Large intestine (tissue), 12 donors: ENCODE measurements around the gene MPLKIP. TPM values are rescaled to one million over a fixed set of nuclear protein-coding genes. Genes with fewer than 3 reads are reported as not detected.
A peak's percentile ranks its signal among the peaks of the same experiment; 100 is the strongest.
"Not testable (repeated sequence)": the region's sequence is repeated elsewhere in the genome, so short reads cannot be mapped to it uniquely, and the experiment has no call there.

Experiments used
- DNase-seq, 2 donors: peaks; one replicate each; pipeline versions ENCODE4 v3.0.0 to v3.0.0-alpha.2; 2013
- H3K27ac ChIP-seq: one replicate; pipeline ENCODE4 v1.5.1; 2013; ENCODE audit warnings: low read length
- H3K27me3 ChIP-seq: 2 replicates; pipeline ENCODE4 v1.6.1; 2013; ENCODE audit warnings: low read length; ENCODE audit not compliant: control insufficient read depth, insufficient read depth
- H3K36me3 ChIP-seq: 2 replicates; pipeline ENCODE4 v1.6.1; 2013; ENCODE audit warnings: low read length; ENCODE audit not compliant: control insufficient read depth, insufficient read depth
- H3K4me1 ChIP-seq: one replicate; pipeline ENCODE4 v1.6.1; 2013; ENCODE audit warnings: low read length; ENCODE audit not compliant: control insufficient read depth, insufficient read depth
- H3K4me3 ChIP-seq: one replicate; pipeline ENCODE4 v1.5.1; 2013; ENCODE audit warnings: low read length
- H3K9me3 ChIP-seq: one replicate; pipeline ENCODE4 v1.6.1; 2013; ENCODE audit warnings: mild to moderate bottlenecking, low read depth, low read length, moderate library complexity; ENCODE audit not compliant: control insufficient read depth
- WGBS: methylation state at CpG from one replicate; pipeline ENCODE4 v1.1.5; 2013; ENCODE audit warnings: low lambda C conversion rate; ENCODE audit not compliant: insufficient coverage; 5-methylcytosine and 5-hydroxymethylcytosine counted together
- long read RNA-seq, 11 donors: transcript quantifications; one replicate each; lab custom pipeline, GENCODE V29; 2026
- polyA plus RNA-seq: library from polyadenylated mRNA; unstranded; fragments of 120-200 nt; gene quantifications from one replicate; pipeline ENCODE4 v1.2.1, GENCODE V29; 2013

MPLKIP gene
- 43.4 TPM for polyA plus RNA-seq
- long read RNA-seq, donor 1, full-length matches to known transcripts = 20 of 20 reads
- long read RNA-seq, donor 1, partial matches to known transcripts = 0 of 20 reads
- long read RNA-seq, donor 1, other reads (novel, unspliced or antisense) = 0 of 20 reads
- long read RNA-seq, donor 2, full-length matches to known transcripts = 57 of 57 reads
- long read RNA-seq, donor 2, partial matches to known transcripts = 0 of 57 reads
- long read RNA-seq, donor 2, other reads (novel, unspliced or antisense) = 0 of 57 reads
- long read RNA-seq, donor 3, full-length matches to known transcripts = 64 of 82 reads
- long read RNA-seq, donor 3, partial matches to known transcripts = 0 of 82 reads
- long read RNA-seq, donor 3, other reads (novel, unspliced or antisense) = 18 of 82 reads
- long read RNA-seq, donor 4, full-length matches to known transcripts = 3 of 3 reads
- long read RNA-seq, donor 4, partial matches to known transcripts = 0 of 3 reads
- long read RNA-seq, donor 4, other reads (novel, unspliced or antisense) = 0 of 3 reads
- long read RNA-seq, donor 5, full-length matches to known transcripts = 28 of 28 reads
- long read RNA-seq, donor 5, partial matches to known transcripts = 0 of 28 reads
- long read RNA-seq, donor 5, other reads (novel, unspliced or antisense) = 0 of 28 reads
- long read RNA-seq, donor 6, full-length matches to known transcripts = 29 of 53 reads
- long read RNA-seq, donor 6, partial matches to known transcripts = 24 of 53 reads
- long read RNA-seq, donor 6, other reads (novel, unspliced or antisense) = 0 of 53 reads
- long read RNA-seq, donor 7, full-length matches to known transcripts = 22 of 28 reads
- long read RNA-seq, donor 7, partial matches to known transcripts = 6 of 28 reads
- long read RNA-seq, donor 7, other reads (novel, unspliced or antisense) = 0 of 28 reads
- long read RNA-seq, donor 8, full-length matches to known transcripts = 62 of 62 reads
- long read RNA-seq, donor 8, partial matches to known transcripts = 0 of 62 reads
- long read RNA-seq, donor 8, other reads (novel, unspliced or antisense) = 0 of 62 reads
- long read RNA-seq, donor 9, full-length matches to known transcripts = 37 of 79 reads
- long read RNA-seq, donor 9, partial matches to known transcripts = 35 of 79 reads
- long read RNA-seq, donor 9, other reads (novel, unspliced or antisense) = 7 of 79 reads
- long read RNA-seq, donor 10, full-length matches to known transcripts = 43 of 43 reads
- long read RNA-seq, donor 10, partial matches to known transcripts = 0 of 43 reads
- long read RNA-seq, donor 10, other reads (novel, unspliced or antisense) = 0 of 43 reads
- long read RNA-seq, donor 11, full-length matches to known transcripts = 31 of 39 reads
- long read RNA-seq, donor 11, partial matches to known transcripts = 8 of 39 reads
- long read RNA-seq, donor 11, other reads (novel, unspliced or antisense) = 0 of 39 reads

DNA sequence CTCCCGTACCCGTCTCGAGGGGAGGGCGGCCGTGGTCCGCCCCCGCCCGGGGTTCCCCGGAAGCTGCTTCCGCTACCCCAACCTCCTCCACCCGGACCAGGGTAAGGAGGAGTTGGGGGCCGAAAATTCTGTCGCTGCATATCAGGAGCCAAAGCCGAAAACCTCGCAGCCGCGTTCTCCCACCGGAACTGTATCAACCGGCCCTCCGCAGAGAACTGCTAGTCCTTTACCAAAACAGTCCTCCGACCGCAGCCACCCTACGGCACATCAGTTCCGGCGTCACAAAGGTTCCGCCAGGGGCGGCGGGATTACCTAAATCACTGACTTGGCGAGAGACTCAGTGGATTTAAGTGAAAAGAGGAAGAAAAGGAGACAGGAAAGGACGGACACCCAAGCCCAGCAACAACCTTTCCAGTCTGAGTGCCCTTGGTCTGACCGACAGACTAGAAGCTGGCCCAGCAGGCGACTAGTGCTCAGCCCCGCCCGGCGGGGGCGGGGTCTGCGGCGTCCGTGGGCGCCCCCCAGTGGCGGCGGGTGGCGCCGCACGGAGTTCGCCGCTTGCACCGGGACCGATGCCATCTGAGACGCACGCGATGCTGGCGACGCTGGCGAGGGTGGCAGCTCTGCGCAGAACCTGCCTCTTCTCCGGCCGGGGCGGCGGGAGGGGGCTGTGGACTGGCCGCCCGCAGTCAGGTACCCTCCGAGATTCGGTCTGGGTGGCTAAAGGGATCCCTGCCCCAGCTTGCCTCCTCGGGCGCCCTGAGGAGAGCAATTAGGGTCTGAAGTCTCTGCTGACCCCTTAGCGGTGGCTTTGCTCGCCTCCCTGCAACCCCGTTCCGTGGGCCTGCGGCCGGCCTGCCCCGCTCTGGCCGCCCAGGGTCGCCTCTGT lies at the start of gene MPLKIP, which contains the start of gene SUGCT:
Gene MPLKIP, minus strand, starts transcription at position 195 of the 889 bp plus-strand sequence. Its CDS starts 55 bp downstream, at position 140.
Gene SUGCT, plus strand, starts transcription at position 578 of the 889 bp plus-strand sequence.
- no CpG with 5 or more reads among the region's 75 CpGs for WGBS
- peak; percentile 81 to 93 for DNase-seq
- no peaks in the 10 kb centered on the region for H3K4me1 ChIP-seq
- H3K36me3 ChIP-seq = peaks cover 3% of the 10 kb centered on the region
- peak within 1 kb of the TSS; percentile 91 for H3K4me3 ChIP-seq
- peak within 1 kb of the TSS; percentile 97 for H3K27ac ChIP-seq
- H3K9me3 ChIP-seq = no peaks in the 10 kb centered on the region
- H3K27me3 ChIP-seq = no peaks in the 10 kb centered on the region

DNA sequence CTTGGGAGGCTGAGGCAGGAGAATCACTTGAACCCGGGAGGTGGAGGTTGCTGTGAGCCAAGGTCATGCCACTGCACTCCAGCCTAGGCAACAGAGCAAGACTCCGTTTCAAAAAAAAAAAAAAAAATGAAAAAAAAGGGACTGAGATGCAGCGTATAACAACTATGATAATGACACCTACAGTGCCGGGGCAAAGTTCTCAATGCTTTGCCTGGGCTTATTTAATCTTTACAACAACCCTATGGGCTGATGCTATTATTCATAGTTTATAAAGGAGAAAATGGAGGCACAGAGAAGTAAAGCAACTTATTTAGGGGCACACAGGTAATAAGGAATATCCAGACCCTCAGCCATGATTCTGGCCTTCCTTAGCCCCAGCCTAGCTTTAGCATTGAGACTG lies 48.0 kb upstream of the MPLKIP start:
- no peak overlapping the region for H3K27ac ChIP-seq
- 33% methylated on average over 1 of the region's 4 CpGs for WGBS

DNA sequence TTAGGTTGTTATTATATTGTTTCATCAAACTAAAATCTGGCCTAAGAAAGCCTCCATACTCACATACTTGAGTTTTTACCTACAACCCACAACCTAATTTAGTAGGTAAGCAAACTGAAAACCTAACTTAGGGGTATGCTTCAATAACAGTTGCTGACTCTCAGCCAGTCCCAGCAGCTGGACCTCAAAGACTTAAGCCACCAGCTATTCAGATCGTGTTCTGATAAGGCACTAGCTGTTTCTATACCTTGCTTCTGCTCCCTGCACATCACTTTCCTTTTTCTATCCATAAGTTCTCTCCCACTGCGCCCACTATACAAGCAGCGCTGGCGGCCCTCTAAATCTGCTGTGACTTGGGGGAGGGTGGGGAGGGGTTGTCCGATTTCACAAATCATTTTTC lies 42.6 kb upstream of the MPLKIP start:
- no CpG with 5 or more reads among the region's 5 CpGs for WGBS
- Histone ChIP-seq H3K27ac (no peak overlapping the region), H3K36me3 (no peaks in the 10 kb centered on the region), H3K9me3 (no peaks in the 10 kb centered on the region), H3K4me1 (no peaks in the 10 kb centered on the region), H3K4me3 (no peak overlapping the region), H3K27me3 (no peaks in the 10 kb centered on the region)
- no peak for DNase-seq

More for the DNA sequence above, 48.0 kb upstream of the MPLKIP start:
- no peaks in the 10 kb centered on the region for H3K9me3 ChIP-seq
- H3K27me3 ChIP-seq = no peaks in the 10 kb centered on the region
- peaks cover 3% of the 10 kb centered on the region for H3K4me1 ChIP-seq
- H3K36me3 ChIP-seq = peaks cover 3% of the 10 kb centered on the region
- peak; percentile 24 to 53 for DNase-seq
- no peak overlapping the region for H3K4me3 ChIP-seq

DNA sequence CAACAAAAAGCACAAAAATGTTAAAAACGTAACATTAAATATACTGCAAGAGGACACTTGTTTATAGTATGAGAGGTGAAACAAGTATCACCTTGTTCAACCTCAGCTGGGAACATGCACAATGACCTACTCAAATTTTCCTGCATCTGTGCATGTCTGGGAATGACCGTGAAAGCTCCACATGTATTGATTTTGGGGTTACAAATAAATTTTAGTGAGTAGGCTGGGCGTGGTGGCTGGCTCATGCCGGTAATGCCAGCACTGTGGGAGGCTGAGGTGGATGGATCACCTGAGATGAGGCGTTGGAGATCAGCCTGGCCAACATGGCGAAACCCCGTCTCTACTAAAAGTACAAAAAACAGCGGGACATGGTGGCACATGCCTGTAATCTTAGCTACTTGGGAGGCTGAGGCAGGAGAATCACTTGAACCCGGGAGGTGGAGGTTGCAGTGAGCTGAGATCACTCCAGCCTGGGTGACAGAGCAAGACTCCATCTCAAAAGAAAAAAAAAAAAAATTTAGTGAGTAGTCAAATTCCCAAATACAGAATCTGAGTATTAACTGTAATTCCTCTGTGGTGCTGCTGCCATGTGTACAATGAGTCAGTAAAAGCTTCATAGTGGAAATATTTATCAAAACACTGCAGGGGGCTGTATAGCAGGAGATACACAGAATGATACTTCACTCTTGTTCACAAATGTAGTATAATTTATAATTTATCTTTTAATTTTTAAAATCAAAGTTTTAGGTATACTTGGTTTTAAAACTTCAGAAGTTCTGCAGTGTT lies 41.5 kb upstream of the MPLKIP start:
- Histone ChIP-seq H3K27ac (no peak overlapping the region), H3K27me3 (no peaks in the 10 kb centered on the region), H3K36me3 (no peaks in the 10 kb centered on the region), H3K4me1 (no peaks in the 10 kb centered on the region), H3K9me3 (no peaks in the 10 kb centered on the region), H3K4me3 (no peak overlapping the region)
- WGBS = no CpG with 5 or more reads among the region's 9 CpGs
- DNase-seq = no peak

DNA sequence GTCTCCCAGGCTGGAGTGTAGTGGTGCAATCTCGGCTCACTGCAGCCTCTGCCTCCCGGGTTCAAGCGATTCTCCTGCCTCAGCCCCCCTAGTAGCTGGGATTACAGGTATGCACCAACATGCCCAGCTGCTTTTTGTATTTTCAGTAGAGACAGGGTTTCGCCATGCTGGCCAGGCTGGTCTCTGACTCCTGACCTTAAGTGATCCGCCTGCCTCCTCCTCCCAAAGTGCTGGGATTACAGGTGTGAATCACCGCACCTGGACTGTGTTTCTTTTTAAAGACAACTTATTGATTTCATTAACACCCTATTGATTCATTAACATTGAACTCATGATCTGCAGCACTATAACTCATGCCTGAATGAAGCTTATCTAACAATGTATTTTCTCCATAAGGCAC lies 40.8 kb upstream of the MPLKIP start:
- DNase-seq, H3K4me3 ChIP-seq, H3K36me3 ChIP-seq, H3K4me1 ChIP-seq, H3K27me3 ChIP-seq, H3K27ac ChIP-seq, H3K9me3 ChIP-seq: not testable (repeated sequence)
- no CpG with 5 or more reads among the region's 6 CpGs for WGBS

DNA sequence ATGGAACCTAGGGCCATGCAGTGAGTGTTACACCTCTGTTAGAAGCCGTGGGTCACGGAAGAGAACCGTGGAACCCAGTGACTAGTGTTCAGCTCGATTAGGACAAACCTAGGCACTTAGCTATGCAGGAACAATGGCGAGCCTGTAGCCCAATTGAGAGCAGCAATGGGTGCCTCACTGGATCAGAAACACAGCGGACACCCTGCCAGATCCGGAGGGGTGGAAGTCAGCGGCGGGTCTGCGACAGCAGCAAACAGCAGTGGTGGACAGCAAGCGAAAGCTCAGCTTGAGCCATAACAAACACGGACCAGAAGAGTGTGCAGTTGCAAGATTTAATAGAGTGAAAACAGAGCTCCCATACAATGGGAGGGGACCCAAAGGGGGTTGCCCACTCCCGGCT lies 38.7 kb upstream of the MPLKIP start:
- no CpG with 5 or more reads among the region's 13 CpGs for WGBS
- DNase-seq = not testable (repeated sequence)

DNA sequence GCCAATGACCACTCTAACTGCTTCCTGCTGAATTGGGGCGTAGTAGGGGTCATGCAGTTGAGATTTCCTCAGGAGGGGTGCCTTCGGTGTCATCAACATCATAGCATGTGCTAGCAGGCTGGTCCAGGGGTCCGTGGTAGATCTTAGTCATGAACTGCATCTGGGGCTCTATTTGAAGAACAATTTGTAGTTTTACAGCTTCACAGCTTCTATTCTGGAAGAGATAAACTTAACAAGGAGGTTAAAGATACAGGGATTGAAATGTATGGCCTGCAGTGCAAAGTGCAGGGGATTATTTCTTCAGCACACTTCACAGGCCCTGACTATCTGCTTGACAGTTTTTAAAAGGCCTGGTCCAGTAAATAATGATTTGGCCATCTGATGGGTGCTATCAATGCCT lies 33.8 kb upstream of the MPLKIP start:
- DNase-seq = peak; percentile 36 to 70
- WGBS = no CpG with 5 or more reads among the region's 3 CpGs
- not testable (repeated sequence) for H3K27me3 ChIP-seq, H3K36me3 ChIP-seq, H3K9me3 ChIP-seq, H3K4me3 ChIP-seq
- peaks cover 11% of the 10 kb centered on the region for H3K4me1 ChIP-seq
- peak overlapping the region; percentile 32 for H3K27ac ChIP-seq

More for the DNA sequence above, 38.7 kb upstream of the MPLKIP start:
- H3K9me3 ChIP-seq, H3K27me3 ChIP-seq, H3K27ac ChIP-seq, H3K4me3 ChIP-seq, H3K36me3 ChIP-seq: not testable (repeated sequence)
- H3K4me1 ChIP-seq = peaks cover 11% of the 10 kb centered on the region

DNA sequence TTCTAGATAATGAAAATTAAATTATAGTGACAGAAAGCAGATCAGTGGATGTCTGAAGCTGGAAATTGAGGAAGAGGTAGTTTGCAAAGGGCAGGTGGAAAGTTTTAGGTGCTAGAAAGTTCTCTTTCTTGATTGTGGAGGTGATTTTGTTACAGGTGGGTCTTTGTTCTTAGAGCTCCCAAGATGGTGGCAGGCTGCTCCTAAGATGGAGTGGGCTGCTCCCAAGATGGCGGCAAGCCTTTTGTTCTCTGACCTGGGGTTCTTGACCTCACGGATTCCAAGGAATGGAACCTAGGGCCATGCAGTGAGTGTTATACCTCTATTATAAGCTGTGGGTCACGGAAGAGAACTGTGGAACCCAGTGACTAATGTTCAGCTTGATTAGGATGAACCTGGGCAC lies 32.9 kb upstream of the MPLKIP start:
- no CpG with 5 or more reads among the region's 3 CpGs for WGBS
- peaks cover 11% of the 10 kb centered on the region for H3K4me1 ChIP-seq
- no peak for DNase-seq
- no peaks in the 10 kb centered on the region for H3K9me3 ChIP-seq
- no peaks in the 10 kb centered on the region for H3K27me3 ChIP-seq
- no peak overlapping the region for H3K27ac ChIP-seq
- no peak overlapping the region for H3K4me3 ChIP-seq
- H3K36me3 ChIP-seq = no peaks in the 10 kb centered on the region

DNA sequence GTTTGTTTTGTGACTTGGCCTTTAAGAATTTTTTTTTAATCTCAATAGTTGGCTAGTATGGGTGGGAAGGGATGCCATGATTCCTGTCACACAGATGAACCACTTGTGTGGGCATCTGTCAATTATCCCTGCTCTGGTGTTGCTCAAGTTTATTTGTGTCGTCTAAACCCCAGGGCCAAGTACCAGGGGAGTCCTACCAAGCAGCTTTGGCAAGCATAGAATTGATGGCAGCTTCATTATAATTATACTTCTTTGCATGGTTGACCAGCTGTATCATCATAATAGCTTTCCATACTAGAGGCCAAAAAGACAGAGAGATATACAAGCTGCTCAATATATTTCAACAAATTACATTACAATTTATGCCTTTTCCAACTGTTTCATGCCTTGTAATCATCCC lies 30.8 kb upstream of the MPLKIP start:
- Histone ChIP-seq H3K4me3 (no peak overlapping the region), H3K9me3 (no peaks in the 10 kb centered on the region), H3K27ac (no peak overlapping the region), H3K36me3 (no peaks in the 10 kb centered on the region), H3K4me1 (peaks cover 11% of the 10 kb centered on the region), H3K27me3 (no peaks in the 10 kb centered on the region)
- 40% methylated on average over 1 of the region's 1 CpG for WGBS
- DNase-seq = no peak
